Activated CD8-positive, alpha-beta memory T cell treated with anti-CD3 and anti-CD28 coated beads, Interleukin-2, amount 50 U/mL, for 4 hours (primary cell): ENCODE results near the gene FAM153A.
"Not testable (repeated sequence)": the region's sequence is repeated elsewhere in the genome, so short reads cannot be mapped to it uniquely, and the experiment has no call there.

ENCODE experiments used
- DNase-seq: peaks from one replicate; pipeline ENCODE4 v3.0.0-alpha.2; 2020

Gene FAM153A

GRCh38 chr5:177782792-177783633 is at the start of gene FAM153A:
TSS of gene FAM153A (minus strand) at chr5:177782899.
- not testable (repeated sequence) for DNase-seq

DNA sequence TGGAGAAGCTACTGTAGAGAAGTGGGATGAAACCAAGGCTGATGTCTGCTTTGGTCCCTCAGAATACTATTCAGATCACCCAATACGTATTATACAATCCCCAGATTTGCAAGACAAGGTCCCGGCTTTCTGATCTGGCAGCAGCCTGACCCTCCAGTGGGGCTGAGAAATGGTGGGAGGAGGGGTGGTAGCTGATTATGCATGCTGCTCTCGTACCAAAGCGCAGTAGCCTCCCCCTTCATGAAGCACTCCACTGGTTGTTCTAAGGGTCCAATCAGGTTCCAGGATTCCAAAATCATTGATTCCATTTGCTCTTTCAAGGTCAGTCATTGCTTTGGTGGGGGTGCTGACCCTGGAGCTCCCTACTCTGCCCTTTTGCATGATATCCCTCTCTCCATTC is 49.6 kb upstream of the FAM153A start:
- DNase-seq: not testable (repeated sequence)

DNA sequence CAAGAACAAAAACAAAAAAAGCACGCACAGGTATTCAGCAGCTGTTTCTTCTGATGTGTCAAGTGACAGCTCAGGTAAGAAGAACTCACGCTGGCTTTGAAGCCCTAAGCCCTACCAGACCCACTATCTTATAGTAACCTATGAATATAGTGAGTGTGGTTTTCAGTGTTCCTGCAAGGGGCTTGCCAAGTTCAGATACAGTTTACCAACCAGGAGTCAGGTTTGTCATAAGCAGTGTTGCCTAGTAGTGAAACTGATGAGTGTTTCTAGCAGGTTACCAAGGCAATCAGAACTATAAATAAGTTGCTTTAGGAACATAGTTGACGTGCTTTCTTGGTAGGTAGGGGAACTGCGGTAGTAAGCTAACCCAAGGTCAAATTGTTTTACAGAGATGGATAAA is 43.4 kb upstream of the FAM153A start:
- DNase-seq: not testable (repeated sequence)

GRCh38 chr5:177824776-177825175 is 42.1 kb upstream of the FAM153A start:
- DNase-seq: not testable (repeated sequence)

DNA sequence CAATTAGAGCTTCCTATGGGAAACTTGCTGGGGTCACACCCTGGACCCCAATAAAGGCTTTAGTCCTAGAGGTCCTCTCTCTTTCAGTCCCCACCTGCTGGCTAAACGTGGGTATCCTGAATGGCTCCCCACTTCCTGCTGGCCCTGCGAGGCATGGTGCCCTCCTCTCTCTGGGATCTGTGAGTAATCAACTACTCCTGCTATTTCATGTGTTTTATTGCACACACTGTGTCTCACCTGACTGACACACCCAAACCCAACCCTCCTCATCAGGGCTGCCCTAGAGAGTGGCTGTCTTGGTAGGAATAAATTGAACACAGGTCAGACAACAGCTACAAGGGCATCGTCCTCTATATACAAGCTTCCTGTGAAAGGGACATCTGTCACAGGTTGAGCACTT is 39.8 kb upstream of the FAM153A start:
- DNase-seq: not testable (repeated sequence)

- DNase-seq: not testable (repeated sequence)
These were observed 37.0 kb upstream of the FAM153A start for GRCh38 chr5:177819664-177820063.

DNA sequence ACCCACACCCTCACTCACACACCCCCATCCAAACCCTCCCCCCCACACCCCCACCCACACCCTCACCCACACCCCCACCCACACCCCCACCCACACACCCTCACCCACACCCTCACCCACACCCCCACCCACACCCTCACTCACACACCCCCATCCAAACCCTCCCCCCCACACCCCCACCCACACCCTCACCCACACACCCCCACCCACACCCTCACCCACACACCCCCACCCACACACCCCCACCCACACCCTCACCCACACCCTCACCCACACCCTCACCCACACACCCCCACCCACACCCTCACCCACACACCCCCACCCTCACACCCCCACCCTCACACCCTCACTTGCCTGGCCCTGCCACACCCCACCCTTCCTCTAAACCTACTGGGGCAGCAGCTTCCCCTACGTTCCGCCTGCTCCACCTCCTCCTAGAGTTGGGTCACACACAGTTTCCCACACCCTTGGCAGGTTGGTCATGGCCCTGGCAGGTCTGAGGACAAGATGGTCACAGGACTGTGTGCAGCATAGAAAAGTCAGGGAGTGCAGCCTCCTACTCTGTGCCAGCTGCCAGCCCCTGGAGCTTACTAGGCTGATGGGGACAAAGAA is 30.2 kb upstream of the FAM153A start:
- DNase-seq: not testable (repeated sequence)

GRCh38 chr5:177812160-177812743 is 29.6 kb upstream of the FAM153A start:
- not testable (repeated sequence) for DNase-seq

DNA sequence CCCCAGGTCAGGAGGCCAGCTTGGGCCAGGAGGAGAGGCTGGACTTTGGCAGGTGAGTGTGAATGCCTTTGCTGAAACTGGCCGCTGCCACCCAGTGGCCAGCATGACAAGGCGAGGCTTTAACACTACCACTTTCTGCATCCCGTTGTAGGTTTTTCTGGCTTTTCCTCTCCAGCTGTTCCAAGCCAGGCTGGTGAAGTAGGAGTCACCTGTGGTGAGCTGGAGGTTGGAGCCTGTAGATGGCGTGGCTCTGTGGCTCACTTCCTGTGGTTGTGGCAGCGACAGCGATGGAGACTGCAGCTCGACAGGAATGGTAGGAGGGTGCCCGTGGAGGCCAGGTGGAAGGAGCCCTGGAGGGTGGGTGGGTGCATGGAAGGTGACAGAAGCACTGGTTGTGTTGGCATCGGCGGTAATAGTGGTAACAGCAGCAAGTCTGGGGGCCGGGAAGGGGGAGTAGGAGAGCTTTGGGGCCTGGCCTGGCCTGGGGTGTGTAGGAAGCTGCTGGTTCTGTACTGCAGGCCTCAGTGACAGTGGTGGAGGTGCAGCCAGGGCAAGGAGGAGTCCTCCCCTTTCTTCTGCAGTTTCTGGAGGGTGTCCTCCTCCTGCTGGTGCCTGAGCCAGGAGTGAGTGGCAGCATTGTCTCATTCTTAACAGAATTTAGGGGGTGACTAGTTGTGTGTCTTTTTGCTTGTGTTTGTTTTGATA is 26.7 kb upstream of the FAM153A start:
- DNase-seq: not testable (repeated sequence)

DNA sequence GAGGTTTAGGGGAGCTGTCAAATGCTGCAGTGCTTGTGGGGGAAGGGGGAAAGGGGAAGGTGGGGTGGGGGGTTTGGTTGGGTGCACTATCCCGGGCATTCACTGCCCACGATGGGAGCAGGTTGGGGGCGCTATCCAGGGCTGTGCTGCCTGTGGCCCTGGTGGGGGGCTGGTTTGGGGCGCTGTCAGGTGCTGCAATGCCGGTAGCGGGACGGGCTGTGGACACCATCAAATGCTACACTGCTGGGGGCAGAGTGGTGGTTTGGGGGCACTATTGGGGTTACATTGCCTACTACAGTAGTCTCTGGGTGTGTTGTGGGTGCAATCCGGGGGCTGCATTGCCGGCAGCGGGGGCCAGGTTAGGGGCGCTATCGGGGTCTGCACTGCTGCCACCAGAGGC is 25.7 kb upstream of the FAM153A start:
- not testable (repeated sequence) for DNase-seq

GRCh38 chr5:177807265-177807664 is 24.6 kb upstream of the FAM153A start:
- DNase-seq: not testable (repeated sequence)

- DNase-seq: peak; percentile 36
These were observed 18.7 kb upstream of the FAM153A start for GRCh38 chr5:177801427-177801826.

DNA sequence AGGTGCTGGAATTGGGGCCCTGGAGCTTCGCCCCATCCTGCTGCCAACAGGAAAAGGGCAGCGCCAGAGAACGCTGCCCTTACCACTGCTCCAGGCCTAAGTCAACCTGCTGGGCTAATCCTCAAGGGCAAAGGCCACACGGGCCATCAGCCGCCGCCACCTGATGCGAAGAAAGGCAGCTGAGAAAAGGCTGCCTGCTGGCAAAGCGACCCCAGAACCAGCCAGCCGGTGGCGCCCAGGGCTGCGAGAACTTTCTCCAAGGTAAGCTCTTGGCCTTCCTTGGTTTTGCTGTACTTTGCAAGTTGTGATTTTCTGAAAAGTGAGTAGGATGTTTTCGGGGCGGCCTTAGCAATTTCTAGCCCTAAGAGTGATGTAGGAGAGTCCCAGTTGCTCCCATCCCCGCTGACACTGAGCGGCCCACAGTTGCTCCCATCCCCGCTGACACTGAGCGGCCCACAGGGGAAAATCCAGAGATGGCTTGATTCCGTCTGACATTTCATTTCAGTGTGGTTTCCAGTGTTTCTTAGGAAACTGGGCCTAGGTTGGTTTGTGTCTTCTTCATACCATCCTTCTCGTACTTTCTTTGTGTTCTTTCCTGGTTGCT is 15.6 kb upstream of the FAM153A start:
- not testable (repeated sequence) for DNase-seq

- not testable (repeated sequence) for DNase-seq
These were observed 10.6 kb upstream of the FAM153A start for GRCh38 chr5:177793272-177793671.

- DNase-seq: not testable (repeated sequence)
These were observed 8.9 kb upstream of the FAM153A start for GRCh38 chr5:177791649-177792048.

DNA sequence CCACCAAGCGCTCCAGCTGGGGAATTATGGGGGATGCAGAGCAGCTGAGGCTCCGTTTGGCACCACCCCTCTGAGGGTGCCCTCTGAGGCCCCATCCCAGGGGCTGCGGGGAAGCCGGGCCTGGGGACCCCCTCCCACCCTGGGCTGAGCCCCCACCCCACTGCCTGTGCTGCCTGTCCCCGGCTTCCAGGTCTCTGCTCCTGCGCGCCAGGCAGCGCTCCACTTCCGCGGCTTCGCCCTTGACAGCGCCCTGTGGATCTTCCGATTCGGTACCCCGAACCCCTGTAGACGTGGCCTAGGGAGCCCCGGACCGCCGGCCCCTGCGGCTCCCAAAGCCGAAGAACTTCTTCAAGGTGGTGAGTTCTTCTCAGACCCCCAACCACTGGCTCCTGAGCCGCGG is 530 bp downstream of the FAM153A start:
- not testable (repeated sequence) for DNase-seq

- not testable (repeated sequence) for DNase-seq
These were observed 11.5 kb downstream of the FAM153A start for GRCh38 chr5:177771206-177771605.

GRCh38 chr5:177770646-177771045 is 12.1 kb downstream of the FAM153A start:
- peak; percentile 29 for DNase-seq

GRCh38 chr5:177763737-177764508 is 18.8 kb downstream of the FAM153A start:
- not testable (repeated sequence) for DNase-seq

GRCh38 chr5:177760954-177761353 is 21.7 kb downstream of the FAM153A start:
- not testable (repeated sequence) for DNase-seq

- DNase-seq: not testable (repeated sequence)
These were observed 35.3 kb downstream of the FAM153A start for GRCh38 chr5:177747354-177747753.

- not testable (repeated sequence) for DNase-seq
These were observed 57.8 kb downstream of the FAM153A start for GRCh38 chr5:177724858-177725257.
